Subcutaneous abdominal adipose tissue (tissue), 5 donors: ENCODE data around the gene MAP6.
A peak's percentile ranks its signal among the peaks of the same experiment; 100 is the strongest.

ENCODE experiments used
- H3K27ac ChIP-seq: one replicate; pipeline ENCODE4 v1.7.0; 2013; ENCODE audit warnings: low read depth, mild to moderate bottlenecking, inconsistent platforms, low read length, moderate library complexity
- H3K27me3 ChIP-seq, 5 donors: one replicate each; pipeline ENCODE4 v1.7.0; 2013; ENCODE audit warnings: low read length in 5 of 5, inconsistent platforms in 1 of 5; ENCODE audit not compliant: control insufficient read depth in 5 of 5, insufficient read depth in 4 of 5
- H3K36me3 ChIP-seq, 5 donors: one replicate each; pipeline ENCODE4 v1.7.0; 2013; ENCODE audit warnings: low read length in 5 of 5; ENCODE audit not compliant: control insufficient read depth in 5 of 5, insufficient read depth in 5 of 5
- H3K4me1 ChIP-seq, 5 donors: one replicate each; pipeline ENCODE4 v1.7.0; 2013; ENCODE audit warnings: low read length in 5 of 5, mild to moderate bottlenecking in 3 of 5, moderate library complexity in 1 of 5; ENCODE audit not compliant: control insufficient read depth in 5 of 5, insufficient read depth in 5 of 5
- H3K4me3 ChIP-seq, 5 donors: one replicate each; pipeline ENCODE4 v1.7.0; 2013; ENCODE audit warnings: low read length in 5 of 5, low read depth in 1 of 5
- H3K9ac ChIP-seq, 5 donors: one replicate each; pipeline ENCODE4 v1.7.0; 2013; ENCODE audit warnings: low read length in 5 of 5, mild to moderate bottlenecking in 4 of 5, moderate library complexity in 3 of 5
- H3K9me3 ChIP-seq, 5 donors: one replicate each; pipeline ENCODE4 v1.7.0; 2013; ENCODE audit warnings: low read length in 5 of 5; ENCODE audit not compliant: control insufficient read depth in 5 of 5
- donor health status: healthy.
- donor health status: healthy.
- donor health status: healthy.
- donor health status: healthy.
- donor health status: healthy.

Gene MAP6

DNA sequence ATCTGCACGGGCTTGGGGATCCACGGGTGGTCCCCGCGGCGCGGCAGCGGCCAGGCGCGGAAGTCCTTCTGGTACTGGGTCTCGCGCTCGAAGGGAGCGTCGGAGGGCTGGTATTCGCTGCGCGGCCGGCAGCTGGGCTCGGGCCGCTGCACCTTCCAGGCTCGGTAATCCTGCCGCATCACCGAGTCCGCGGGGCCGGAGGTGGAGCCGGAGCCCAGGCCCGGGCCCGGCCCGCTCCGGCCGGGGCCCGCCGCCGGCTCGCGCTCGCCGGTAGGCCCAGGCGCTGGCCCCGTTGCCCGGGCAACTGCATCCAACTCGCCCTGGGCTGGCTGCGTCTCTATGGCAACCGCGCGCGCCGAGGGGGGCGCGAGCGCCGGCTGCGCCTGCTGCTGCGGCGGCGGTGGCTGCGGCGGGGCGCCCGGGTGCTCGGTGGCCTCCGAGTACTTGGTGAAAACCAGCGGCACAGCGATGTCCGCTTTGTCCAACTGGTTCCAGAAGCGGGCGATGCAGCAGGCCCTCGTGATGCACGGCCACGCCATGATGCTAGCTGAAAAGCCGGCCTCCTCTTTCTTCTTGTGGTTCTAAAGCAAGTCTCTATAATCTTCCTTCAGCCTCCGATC is 897 bp downstream of the MAP6 start:
- Histone ChIP-seq H3K27ac (no peak overlapping the region), H3K27me3 (peaks cover 17 to 32% (median 21%) of the 10 kb centered on the region in 5 donors), H3K4me1 (peaks cover 0 to 20% (median 16%) of the 10 kb centered on the region in 5 donors), H3K4me3 (peak overlapping the region; percentile 54 to 73 (median 57)), H3K36me3 (no peaks in the 10 kb centered on the region), H3K9me3 (no peaks in the 10 kb centered on the region), H3K9ac (peak overlapping the region in 2 of 5 donors; percentile 16 to 20)

DNA sequence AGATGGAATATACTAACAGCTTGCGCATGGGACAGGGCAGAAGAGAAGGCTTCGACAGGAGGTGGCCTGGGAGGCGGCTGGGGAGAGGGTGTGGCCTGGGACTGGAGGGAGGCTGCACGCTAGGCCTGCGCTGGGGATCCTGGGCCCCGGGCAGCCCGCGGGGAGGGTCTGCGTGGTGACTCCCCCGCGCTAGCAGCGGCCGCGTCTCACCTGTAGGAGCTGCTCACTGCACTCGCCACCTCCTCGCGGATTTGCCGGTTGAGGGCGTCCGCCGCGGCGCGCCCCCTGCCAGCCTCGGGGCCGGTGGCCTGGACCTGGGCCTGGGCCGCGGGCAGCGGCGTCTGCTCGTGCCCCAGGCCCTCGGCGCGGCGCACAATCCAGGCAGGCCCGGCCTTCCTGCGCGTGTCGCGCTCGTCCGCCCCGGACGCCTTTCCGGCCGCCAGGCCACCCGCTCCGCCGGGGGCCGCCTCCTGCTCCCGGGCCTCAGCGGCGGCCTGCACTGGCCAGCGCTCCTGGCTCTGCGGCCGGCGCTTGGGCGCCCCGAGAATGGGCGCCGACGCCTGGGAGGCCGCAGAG is 1.5 kb downstream of the MAP6 start:
- Histone ChIP-seq H3K9ac (peak overlapping the region in 2 of 5 donors; percentile 20 to 51), H3K27ac (no peak overlapping the region), H3K27me3 (peaks cover 17 to 32% (median 21%) of the 10 kb centered on the region in 5 donors)

DNA sequence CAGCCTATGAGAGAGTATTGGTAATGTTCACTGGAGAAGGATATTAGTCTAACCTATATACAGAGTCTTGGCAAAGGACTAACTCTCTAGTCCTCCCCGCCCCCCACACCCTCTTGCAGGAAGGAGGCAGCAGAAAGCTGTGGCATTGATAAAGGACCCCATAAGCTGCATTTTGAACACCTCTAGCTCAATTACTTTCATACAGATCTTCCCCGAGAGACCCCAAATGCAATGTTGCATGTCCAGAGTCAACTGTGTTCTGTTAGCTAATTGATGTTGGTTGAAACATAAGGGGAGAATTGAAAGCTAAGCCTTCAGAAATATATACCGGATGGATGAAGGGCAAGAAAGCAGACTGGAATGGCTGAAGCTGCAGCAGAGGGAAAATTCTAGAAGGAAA is 2.8 kb downstream of the MAP6 start:
- no peaks in the 10 kb centered on the region for H3K9me3 ChIP-seq
- no peaks in the 10 kb centered on the region for H3K36me3 ChIP-seq
- H3K27me3 ChIP-seq: peaks cover 17 to 26% (median 21%) of the 10 kb centered on the region in 5 donors
- peaks cover 0 to 20% (median 16%) of the 10 kb centered on the region in 5 donors for H3K4me1 ChIP-seq
- no peak overlapping the region for H3K9ac ChIP-seq
- no peak overlapping the region for H3K4me3 ChIP-seq
- H3K27ac ChIP-seq: no peak overlapping the region

More for the DNA sequence above, 1.5 kb downstream of the MAP6 start:
- peaks cover 0 to 20% (median 16%) of the 10 kb centered on the region in 5 donors for H3K4me1 ChIP-seq
- H3K4me3 ChIP-seq: peak overlapping the region in 4 of 5 donors; percentile 52 to 73 (median 59)
- H3K36me3 ChIP-seq: no peaks in the 10 kb centered on the region
- H3K9me3 ChIP-seq: no peaks in the 10 kb centered on the region

DNA sequence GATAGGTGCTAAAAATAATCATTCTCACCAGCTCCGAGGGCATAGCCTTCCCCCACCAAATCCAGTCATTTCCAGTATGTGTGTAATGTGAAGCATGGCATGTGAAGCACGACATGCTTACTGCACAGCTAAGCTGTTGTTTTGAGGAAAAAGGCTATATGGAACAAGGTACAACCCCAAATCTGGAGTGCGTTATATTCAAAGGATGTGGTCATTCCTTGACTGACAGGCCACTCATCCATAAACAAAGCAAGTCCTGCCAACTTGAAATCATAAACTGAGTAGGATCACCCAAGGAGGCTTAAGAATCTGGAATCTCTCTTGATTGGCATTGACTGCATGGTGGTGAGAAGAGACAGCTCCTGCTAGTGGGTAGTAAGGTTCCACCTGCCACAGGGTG is 3.7 kb downstream of the MAP6 start:
- H3K27me3 ChIP-seq: peaks cover 11 to 21% (median 17%) of the 10 kb centered on the region in 5 donors
- H3K4me1 ChIP-seq: peaks cover 0 to 20% (median 16%) of the 10 kb centered on the region in 5 donors
- no peak overlapping the region for H3K4me3 ChIP-seq
- H3K9me3 ChIP-seq: no peaks in the 10 kb centered on the region
- no peaks in the 10 kb centered on the region for H3K36me3 ChIP-seq
- no peak overlapping the region for H3K9ac ChIP-seq
- no peak overlapping the region for H3K27ac ChIP-seq

DNA sequence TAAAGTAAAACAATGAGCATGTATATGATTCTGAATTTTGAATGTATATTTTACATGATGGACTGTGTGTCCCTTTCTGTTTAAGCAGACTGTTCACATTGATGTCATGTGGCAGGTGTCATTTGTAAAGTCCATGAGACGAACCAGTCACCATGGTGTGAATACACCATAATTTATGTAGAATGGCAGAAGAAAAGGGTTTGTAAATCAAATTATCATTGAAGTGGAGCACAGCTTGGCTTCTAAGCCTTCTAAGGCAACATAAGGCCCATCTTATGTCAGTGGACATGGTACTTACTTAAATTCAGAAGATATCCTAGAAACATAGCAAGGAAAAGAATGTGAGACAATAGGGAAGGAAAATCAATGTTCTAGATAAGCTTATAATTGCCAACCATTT is 4.4 kb downstream of the MAP6 start:
- Histone ChIP-seq H3K27ac (no peak overlapping the region), H3K36me3 (no peaks in the 10 kb centered on the region), H3K4me1 (peaks cover 0 to 20% (median 16%) of the 10 kb centered on the region in 5 donors), H3K9me3 (no peaks in the 10 kb centered on the region), H3K9ac (no peak overlapping the region), H3K27me3 (peaks cover 7 to 15% (median 12%) of the 10 kb centered on the region in 5 donors), H3K4me3 (no peak overlapping the region)

DNA sequence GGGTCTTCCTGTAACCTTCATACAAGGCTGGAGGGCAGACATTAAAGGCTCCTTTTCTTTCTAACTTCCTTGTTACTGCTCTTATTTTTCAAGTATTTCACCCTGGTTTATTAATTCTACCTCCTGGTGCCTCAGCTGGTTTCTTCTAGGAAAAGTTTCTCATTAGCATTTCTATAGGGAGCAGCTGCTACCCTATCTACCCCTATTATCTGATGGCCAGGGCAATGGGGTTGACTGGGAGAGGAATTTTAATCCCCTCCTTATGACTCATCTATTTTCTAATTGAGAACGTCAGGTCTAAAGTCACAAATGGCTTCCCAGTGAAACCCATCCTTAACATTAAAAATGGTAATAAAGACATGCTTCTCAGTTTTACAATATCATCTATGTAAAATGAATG is 5.0 kb downstream of the MAP6 start:
- H3K9ac ChIP-seq: no peak overlapping the region
- no peak overlapping the region for H3K4me3 ChIP-seq
- H3K36me3 ChIP-seq: no peaks in the 10 kb centered on the region
- H3K4me1 ChIP-seq: peaks cover 0 to 18% (median 13%) of the 10 kb centered on the region in 5 donors
- H3K27me3 ChIP-seq: peaks cover 4 to 9% (median 7%) of the 10 kb centered on the region in 5 donors
- H3K27ac ChIP-seq: no peak overlapping the region
- no peaks in the 10 kb centered on the region for H3K9me3 ChIP-seq

DNA sequence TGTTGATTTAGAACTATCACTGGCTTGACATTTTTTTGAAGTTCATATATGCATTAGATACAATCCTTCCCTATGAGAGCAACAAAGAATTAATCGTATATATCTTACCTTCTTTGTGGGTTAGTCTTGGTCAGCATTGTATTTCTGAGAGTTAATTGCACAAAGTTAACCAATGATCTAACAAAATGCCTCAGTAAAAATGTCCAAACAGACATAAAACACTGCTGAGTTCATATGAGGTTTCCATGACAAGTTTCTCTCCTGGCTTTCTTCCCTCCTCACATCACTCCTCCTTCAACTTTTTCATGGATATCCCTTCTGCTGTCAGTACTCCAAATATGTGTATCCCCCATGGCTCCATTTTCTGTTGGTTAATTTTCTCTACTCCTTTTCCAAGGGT is 9.0 kb downstream of the MAP6 start:
- Histone ChIP-seq H3K4me1 (no peaks in the 10 kb centered on the region), H3K36me3 (no peaks in the 10 kb centered on the region), H3K27ac (no peak overlapping the region), H3K9ac (no peak overlapping the region), H3K4me3 (no peak overlapping the region), H3K27me3 (no peaks in the 10 kb centered on the region), H3K9me3 (no peaks in the 10 kb centered on the region)

DNA sequence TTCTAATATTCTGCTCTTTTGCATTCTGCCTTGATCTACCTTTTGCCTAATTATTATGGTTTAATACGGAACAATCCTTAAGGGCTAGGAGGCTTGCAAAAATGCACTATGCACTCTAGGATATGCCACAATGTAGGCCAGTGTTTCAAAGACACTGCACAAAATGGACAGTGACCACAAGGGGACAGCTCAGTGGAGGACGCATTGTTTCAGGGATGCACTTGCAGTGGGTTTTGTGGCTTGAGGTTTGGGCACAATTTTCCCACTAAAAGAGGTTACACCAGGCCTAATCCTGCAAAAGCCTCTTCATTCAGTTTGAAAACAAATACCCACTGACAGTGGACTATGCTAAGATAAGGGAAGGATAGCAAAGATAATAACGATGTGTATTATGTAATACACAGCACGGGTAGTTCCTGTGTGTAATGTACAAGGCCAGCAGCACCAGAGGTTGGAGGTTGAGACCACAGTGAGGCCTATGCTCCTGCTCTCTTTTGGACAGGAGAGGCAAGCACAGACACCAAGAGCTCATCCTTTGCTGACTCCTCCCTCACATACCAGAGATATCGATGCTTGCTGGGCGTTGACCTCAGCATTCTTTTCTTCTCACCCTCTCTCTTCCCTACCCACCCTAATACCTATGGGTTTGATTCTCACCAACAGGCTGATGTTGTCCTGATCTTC is 12.7 kb downstream of the MAP6 start:
- H3K9me3 ChIP-seq: no peaks in the 10 kb centered on the region
- no peak overlapping the region for H3K4me3 ChIP-seq
- no peak overlapping the region for H3K9ac ChIP-seq
- no peaks in the 10 kb centered on the region for H3K36me3 ChIP-seq
- no peaks in the 10 kb centered on the region for H3K4me1 ChIP-seq
- H3K27ac ChIP-seq: no peak overlapping the region
- no peaks in the 10 kb centered on the region for H3K27me3 ChIP-seq

DNA sequence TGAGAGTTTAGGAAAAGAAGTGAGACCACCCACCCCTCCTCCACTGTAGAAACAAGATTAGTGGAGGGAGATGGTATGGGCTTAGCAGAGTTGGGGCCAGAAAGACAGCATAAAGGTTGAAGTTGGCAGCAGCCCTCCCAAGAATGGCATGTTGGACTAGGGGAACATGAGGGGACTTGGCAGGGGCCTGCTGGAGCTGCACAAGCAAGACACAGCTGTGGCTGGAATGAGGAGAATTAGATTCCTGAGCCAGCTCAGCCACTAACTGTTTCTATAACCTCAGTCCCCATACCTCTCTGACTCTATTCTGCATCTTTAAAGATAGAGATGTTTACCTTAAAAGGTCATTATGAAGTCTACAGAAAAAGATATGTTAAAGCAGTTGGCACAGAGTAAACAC is 13.2 kb downstream of the MAP6 start:
- Histone ChIP-seq H3K4me1 (no peaks in the 10 kb centered on the region), H3K27me3 (no peaks in the 10 kb centered on the region), H3K9me3 (no peaks in the 10 kb centered on the region), H3K36me3 (no peaks in the 10 kb centered on the region), H3K4me3 (no peak overlapping the region), H3K9ac (no peak overlapping the region), H3K27ac (no peak overlapping the region)

DNA sequence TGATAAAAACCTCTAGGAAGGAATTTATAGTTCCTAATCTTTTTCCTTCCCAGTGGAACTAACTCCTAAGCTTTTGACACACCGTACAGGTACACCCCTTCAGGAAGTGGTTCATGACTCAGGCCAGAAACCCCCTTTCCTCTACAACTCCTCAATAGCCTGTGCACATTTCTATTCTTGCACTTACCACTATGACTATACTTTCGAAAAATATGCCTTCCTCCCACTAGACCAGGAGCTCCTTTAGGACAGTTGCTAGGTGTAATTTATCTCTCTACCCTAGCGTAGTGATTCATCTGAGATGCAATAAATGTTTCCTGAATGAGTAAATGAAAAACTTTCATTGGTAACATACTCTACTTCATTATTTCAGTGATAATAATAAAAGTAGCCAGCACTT is 14.5 kb downstream of the MAP6 start:
- no peak overlapping the region for H3K27ac ChIP-seq
- no peaks in the 10 kb centered on the region for H3K4me1 ChIP-seq
- H3K36me3 ChIP-seq: no peaks in the 10 kb centered on the region
- H3K9ac ChIP-seq: no peak overlapping the region
- H3K4me3 ChIP-seq: no peak overlapping the region
- H3K9me3 ChIP-seq: no peaks in the 10 kb centered on the region
- H3K27me3 ChIP-seq: no peaks in the 10 kb centered on the region
